ENCODE data around the gene SSR4.

GRCh38 chrX:153746359-153746758 is 48.1 kb upstream of the SSR4 start:
- no peak for TF ChIP-seq CTCF (IDR thresholded peaks at IDR 0.05; ENCODE audit: insufficient read depth, low read length)
- no peak for TF ChIP-seq REST (IDR thresholded peaks at IDR 0.05; ENCODE audit: insufficient replicate concordance, low read depth)
- TF ChIP-seq POLR2AphosphoS5 (IDR thresholded peaks at IDR 0.05; ENCODE audit: low read depth), result no peak
